HG02884 (cell line): ENCODE measurements around the gene THRAP3.

Experiments
- ATAC-seq: cut with Tn5 transposase; IDR thresholded peaks from one replicate; pipeline ENCODE4 v1.9.1; 2021; ENCODE audit warnings: mild to moderate bottlenecking, moderate library complexity; ENCODE audit not compliant: unreplicated experiment

THRAP3 gene

GRCh38 chr1:36351227-36351977 lies 127.2 kb downstream of the THRAP3 start:
- no peak for ATAC-seq

GRCh38 chr1:36352125-36352909 lies 128.1 kb downstream of the THRAP3 start:
- ATAC-seq, result no peak

- ATAC-seq, result no peak
Observed at GRCh38 chr1:36352910-36353878, 129.0 kb downstream of the THRAP3 start.

- no peak for ATAC-seq
Observed at GRCh38 chr1:36354486-36354885, 130.2 kb downstream of the THRAP3 start.
